Activated CD8-positive, alpha-beta T cell treated with anti-CD3 and anti-CD28 coated beads for 36 hours (primary cell): ENCODE results near the gene CACNA1E. TPM values are rescaled to one million over a fixed set of nuclear protein-coding genes. Genes with fewer than 3 reads are reported as not detected.

Experiments
- ATAC-seq: fragments of 200-7000 bp; cut with Tn5 transposase; one replicate; pipeline ENCODE4 v1.10.0; 2021; ENCODE audit warnings: mild to moderate bottlenecking, moderate library complexity
- CTCF ChIA-PET: fragments of 350-600 bp; sonication (Branson Sonifier 250); formaldehyde crosslinking; loops from one replicate; lab custom pipeline; 2021; ENCODE audit warnings: antibody characterized with exemption; lab: Charles Lee
- POLR2A ChIA-PET: fragments of 350-600 bp; sonication (Branson Sonifier 250); formaldehyde crosslinking; loops from one replicate; lab custom pipeline; 2021; ENCODE audit warnings: antibody characterized with exemption; lab: Charles Lee
- DNase-seq: peaks from one replicate; pipeline ENCODE4 v3.0.0-alpha.2; 2020
- H3K27ac Mint-ChIP-seq: one replicate; pipeline ENCODE4 v1.8.0; 2021; ENCODE audit warnings: mild to moderate bottlenecking, mixed read lengths
- H3K27me3 Mint-ChIP-seq: one replicate; pipeline ENCODE4 v1.8.0; 2021; ENCODE audit warnings: mixed read lengths
- H3K36me3 Mint-ChIP-seq: one replicate; pipeline ENCODE4 v1.8.0; 2021; ENCODE audit warnings: low read depth, mixed read lengths
- H3K4me1 Mint-ChIP-seq: one replicate; pipeline ENCODE4 v1.8.0; 2021; ENCODE audit warnings: low read depth, mixed read lengths
- H3K4me3 Mint-ChIP-seq: one replicate; pipeline ENCODE4 v1.8.0; 2021; ENCODE audit warnings: mild to moderate bottlenecking, moderate library complexity, mixed read lengths
- H3K9me3 Mint-ChIP-seq: one replicate; pipeline ENCODE4 v1.8.0; 2021; ENCODE audit warnings: mixed read lengths
- intact Hi-C: fragments of 100-400 bp; cut with micrococcal nuclease; formaldehyde crosslinking; loops from one replicate; pipeline ENCODE4 v1.10.0; 2022
- total RNA-seq, 2 experiments: library from RNA; stranded (reverse); gene quantifications; one replicate each; pipeline ENCODE4 v1.2.3, GENCODE V29; 2021
- TF ChIP-seq, protein P1 (sequence below): fragments of 200-600 bp; IDR thresholded peaks from one replicate; pipeline ENCODE4 v1.8.0; 2022; ENCODE audit warnings: antibody characterized with exemption, mild to moderate bottlenecking

Gene CACNA1E
- total RNA-seq, 2 experiments from 2014 or later = not detected

DNA sequence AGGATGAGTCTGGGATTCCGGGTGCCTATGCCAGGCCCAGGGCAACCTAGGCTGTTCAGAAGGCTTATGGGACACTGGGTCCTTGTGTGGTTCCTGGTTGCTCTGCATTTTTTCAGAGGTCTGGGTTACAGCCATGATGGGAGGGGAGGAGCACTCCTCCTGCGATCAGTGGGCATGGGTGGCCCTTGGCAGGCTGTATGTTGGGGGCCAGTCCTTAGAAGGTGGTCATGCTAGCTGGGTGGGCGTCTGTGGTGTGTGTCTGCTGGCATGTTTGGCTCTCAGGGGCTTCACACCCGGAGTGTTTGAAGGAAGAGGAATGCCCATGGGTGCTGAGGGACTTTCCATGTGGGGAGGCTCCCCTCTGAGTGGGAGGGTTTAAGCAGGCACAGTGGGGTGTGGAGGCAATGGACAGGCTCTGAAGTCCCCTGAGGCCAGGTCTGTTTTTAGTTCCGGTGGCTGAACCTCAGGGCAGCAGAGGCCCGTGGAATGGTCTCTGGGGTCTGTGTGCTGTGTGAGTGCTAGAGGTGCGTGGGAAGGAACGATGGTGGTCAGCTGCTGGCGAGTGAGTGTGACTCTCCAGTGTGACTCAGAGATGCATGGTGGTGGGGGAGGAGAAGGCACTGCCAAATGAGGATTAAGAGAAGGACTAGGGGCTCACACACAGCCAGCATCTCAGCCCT is 25.3 kb downstream of the CACNA1E start:
- DNase-seq (no peak), ATAC-seq (no peak)
- peaks cover 6% of the 10 kb centered on the region for H3K4me1 Mint-ChIP-seq
- H3K36me3 Mint-ChIP-seq = no peaks in the 10 kb centered on the region
- no peak overlapping the region for H3K27ac Mint-ChIP-seq
- TF ChIP-seq, protein P1, sequence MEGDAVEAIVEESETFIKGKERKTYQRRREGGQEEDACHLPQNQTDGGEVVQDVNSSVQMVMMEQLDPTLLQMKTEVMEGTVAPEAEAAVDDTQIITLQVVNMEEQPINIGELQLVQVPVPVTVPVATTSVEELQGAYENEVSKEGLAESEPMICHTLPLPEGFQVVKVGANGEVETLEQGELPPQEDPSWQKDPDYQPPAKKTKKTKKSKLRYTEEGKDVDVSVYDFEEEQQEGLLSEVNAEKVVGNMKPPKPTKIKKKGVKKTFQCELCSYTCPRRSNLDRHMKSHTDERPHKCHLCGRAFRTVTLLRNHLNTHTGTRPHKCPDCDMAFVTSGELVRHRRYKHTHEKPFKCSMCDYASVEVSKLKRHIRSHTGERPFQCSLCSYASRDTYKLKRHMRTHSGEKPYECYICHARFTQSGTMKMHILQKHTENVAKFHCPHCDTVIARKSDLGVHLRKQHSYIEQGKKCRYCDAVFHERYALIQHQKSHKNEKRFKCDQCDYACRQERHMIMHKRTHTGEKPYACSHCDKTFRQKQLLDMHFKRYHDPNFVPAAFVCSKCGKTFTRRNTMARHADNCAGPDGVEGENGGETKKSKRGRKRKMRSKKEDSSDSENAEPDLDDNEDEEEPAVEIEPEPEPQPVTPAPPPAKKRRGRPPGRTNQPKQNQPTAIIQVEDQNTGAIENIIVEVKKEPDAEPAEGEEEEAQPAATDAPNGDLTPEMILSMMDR = no peak
- intact Hi-C loops = no loop called here
- peaks cover 8% of the 10 kb centered on the region for H3K27me3 Mint-ChIP-seq
- H3K9me3 Mint-ChIP-seq = no peaks in the 10 kb centered on the region
- CTCF ChIA-PET = no interaction called here
- H3K4me3 Mint-ChIP-seq = no peak overlapping the region
- POLR2A ChIA-PET = no interaction called here

DNA sequence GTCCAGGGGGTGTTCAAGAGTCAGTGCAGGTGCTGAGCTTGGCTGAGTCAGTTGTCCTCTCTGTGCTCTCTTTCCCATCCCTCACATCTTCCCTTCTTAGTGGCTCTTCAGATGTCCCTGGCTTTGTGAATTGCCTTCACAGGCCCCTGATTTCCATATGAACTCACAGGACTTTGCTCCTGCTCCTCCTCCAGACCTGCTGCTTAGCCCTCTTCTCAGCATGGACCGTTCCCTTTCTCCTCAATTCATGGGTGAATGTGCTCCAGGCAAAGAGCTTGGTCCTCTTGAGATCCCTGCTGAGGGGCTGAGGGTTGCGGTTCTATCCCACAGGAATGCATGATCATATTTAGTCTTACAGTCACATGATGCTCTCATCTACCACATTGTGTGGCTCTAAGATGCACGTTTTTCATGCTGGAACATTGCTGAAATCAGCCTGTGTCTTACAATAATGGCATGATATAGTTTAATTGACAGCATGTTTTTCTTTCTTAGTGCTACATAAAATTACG is 30.5 kb downstream of the CACNA1E start:
- Mint-ChIP-seq H3K4me3 (no peak overlapping the region), H3K27me3 (peaks cover 9% of the 10 kb centered on the region), H3K36me3 (no peaks in the 10 kb centered on the region), H3K27ac (no peak overlapping the region), H3K9me3 (no peaks in the 10 kb centered on the region), H3K4me1 (no peaks in the 10 kb centered on the region)
- TF ChIP-seq, protein P1 = no peak
- intact Hi-C loops = no loop called here
- POLR2A ChIA-PET = no interaction called here
- CTCF ChIA-PET = no interaction called here
- ATAC-seq (no peak), DNase-seq (no peak)

DNA sequence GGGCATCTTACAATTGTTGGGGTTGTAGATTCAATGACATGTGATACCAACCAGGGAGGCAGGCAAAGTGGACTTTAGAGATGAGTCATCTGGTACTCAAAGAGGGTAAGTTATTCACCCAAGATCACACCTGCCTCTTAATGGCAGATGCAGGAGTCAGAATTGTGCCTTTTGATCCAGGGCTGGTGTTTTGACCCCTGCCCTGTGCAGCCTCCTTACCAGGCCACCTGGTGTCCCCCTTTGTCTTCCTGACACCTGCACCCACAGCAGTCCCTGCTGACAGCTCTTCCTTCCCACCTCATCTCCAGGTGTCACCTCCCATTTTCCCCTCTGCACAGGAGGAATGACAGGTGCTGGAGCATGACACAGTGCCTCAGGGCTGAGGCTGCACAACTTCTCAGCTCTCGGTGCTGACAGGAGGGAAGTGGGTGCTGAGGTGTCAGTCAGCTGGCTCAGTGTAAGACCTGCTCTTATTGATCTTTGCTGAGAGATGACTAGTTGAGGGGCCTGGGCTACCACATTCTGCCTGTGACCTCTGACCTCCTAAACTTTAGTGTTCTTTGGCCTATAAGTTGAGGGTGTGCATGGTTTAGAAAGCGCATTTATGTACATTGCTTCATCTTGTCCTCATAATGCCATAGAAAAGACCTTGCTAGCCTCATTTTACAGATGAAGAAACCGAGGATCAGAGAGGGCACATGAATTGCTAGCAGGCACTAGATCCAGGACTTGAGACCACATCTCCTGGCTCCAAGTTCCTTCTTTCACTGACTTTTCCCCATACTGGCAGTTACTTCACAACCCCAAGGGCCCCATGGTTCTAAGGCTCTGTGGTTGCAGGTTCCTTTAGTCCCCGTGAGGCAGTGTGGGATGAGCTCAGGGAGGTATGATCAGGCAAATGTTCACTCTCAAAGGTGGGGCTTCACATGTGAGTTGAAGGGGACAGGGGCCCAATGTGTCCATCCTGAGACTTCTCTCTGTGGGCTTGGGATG is 31.3 kb downstream of the CACNA1E start:
- POLR2A ChIA-PET = interaction anchor here (0.7 kb wide), 1 partner anchor 270 kb away, joined by 3 read pairs; no protein-coding TSS in a partner anchor
- CTCF ChIA-PET = interaction anchor here (0.9 kb wide), 1 partner anchor 540 kb away, joined by 3 read pairs; no protein-coding TSS in a partner anchor
- no peak overlapping the region for H3K4me3 Mint-ChIP-seq
- intact Hi-C loops = no loop called here
- H3K9me3 Mint-ChIP-seq = no peaks in the 10 kb centered on the region
- peak; percentile 45 for ATAC-seq
- TF ChIP-seq, protein P1 = no peak
- H3K27ac Mint-ChIP-seq = no peak overlapping the region
- H3K27me3 Mint-ChIP-seq = peaks cover 11% of the 10 kb centered on the region
- DNase-seq = no peak
- H3K36me3 Mint-ChIP-seq = no peaks in the 10 kb centered on the region
- no peaks in the 10 kb centered on the region for H3K4me1 Mint-ChIP-seq

DNA sequence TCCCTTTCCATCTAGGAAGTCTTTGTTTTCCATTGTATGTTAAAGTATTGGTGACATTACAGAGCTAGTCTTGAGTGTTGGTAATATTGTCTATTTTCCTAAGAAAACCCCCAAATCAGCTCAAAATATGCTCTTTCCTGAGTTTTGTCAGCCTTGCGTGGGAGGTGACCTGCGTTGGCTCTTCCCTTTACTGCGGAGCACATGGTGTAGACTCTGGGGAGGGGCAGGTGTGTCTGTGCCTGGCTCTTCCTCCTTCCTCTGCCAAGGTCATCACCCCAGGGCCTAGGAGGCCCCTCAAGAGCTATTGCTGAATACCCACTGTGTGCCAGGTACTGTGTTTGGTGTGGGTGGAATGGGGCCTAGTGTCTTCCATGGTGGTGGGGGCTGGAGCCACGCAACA is 33.4 kb downstream of the CACNA1E start:
- no peaks in the 10 kb centered on the region for H3K4me1 Mint-ChIP-seq
- intact Hi-C loops = no loop called here
- TF ChIP-seq, protein P1 = no peak
- ATAC-seq = no peak
- no peak overlapping the region for H3K4me3 Mint-ChIP-seq
- no peak for DNase-seq
- ChIA-PET POLR2A (no interaction called here), CTCF (interaction anchor here (1.5 kb wide), 1 partner anchor 37 kb away, joined by 3 read pairs; no protein-coding TSS in a partner anchor)
- H3K27me3 Mint-ChIP-seq = peaks cover 3% of the 10 kb centered on the region
- H3K27ac Mint-ChIP-seq = no peak overlapping the region
- no peaks in the 10 kb centered on the region for H3K9me3 Mint-ChIP-seq
- H3K36me3 Mint-ChIP-seq = no peaks in the 10 kb centered on the region
